Thyroid gland (tissue), 4 donors: ENCODE data around the gene NCBP1.

ENCODE experiments used
- POLR2A ChIP-seq, 2 donors: fragments of 450-650 bp; IDR thresholded peaks; one replicate each; pipeline ENCODE4 v1.6.1; 2017; ENCODE audit warnings: antibody characterized with exemption in 2 of 2, mild to moderate bottlenecking in 2 of 2, moderate library complexity in 1 of 2
- TF ChIP-seq, protein P1 (sequence below), 6 experiments: fragments of 200-600 bp in 3 of 6; fragments of 450-650 bp in 3 of 6; sonication (generic) in 3 of 6; IDR thresholded peaks; one replicate each; pipeline ENCODE4 v1.5.1; 2016 to 2019; ENCODE audit warnings: antibody characterized with exemption in 6 of 6, mild to moderate bottlenecking in 2 of 6, inconsistent platforms in 1 of 6, moderate library complexity in 1 of 6

DNA sequence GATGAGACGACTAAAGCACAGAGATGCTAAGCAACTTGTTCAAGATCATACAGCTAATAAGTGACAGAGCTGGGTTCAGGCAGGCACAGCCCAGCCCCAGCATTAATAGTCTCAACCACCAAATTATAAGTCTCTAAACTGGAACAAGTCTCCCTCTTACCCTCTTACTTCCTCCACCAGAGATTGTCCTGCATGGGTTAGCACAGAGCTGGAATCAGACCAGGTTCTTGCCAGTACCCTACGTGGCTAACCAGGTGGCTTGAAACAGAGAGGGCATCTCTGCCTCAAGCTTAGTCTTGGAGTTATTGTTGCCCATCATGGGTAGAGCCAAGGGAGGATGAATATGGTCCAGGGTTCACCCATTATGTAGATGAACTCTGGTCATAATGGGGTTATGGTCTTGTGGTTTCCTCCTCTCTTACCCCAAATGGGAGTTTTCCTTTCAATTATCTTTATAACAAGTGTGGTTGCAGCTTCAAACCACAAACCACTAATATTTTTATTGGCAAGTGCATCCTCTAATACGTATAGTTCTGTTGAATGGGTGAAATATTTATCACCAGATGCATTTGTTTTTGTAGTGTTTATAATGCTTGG, 71.8 kb downstream of the NCBP1 start:
- TF ChIP-seq, protein P1, sequence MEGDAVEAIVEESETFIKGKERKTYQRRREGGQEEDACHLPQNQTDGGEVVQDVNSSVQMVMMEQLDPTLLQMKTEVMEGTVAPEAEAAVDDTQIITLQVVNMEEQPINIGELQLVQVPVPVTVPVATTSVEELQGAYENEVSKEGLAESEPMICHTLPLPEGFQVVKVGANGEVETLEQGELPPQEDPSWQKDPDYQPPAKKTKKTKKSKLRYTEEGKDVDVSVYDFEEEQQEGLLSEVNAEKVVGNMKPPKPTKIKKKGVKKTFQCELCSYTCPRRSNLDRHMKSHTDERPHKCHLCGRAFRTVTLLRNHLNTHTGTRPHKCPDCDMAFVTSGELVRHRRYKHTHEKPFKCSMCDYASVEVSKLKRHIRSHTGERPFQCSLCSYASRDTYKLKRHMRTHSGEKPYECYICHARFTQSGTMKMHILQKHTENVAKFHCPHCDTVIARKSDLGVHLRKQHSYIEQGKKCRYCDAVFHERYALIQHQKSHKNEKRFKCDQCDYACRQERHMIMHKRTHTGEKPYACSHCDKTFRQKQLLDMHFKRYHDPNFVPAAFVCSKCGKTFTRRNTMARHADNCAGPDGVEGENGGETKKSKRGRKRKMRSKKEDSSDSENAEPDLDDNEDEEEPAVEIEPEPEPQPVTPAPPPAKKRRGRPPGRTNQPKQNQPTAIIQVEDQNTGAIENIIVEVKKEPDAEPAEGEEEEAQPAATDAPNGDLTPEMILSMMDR (IDR thresholded peaks at IDR 0.05), result no peak
- no peak for TF ChIP-seq POLR2A (IDR thresholded peaks at IDR 0.05)
